Transverse colon (tissue), 4 donors: ENCODE measurements around the gene GNG7. TPM values are rescaled to one million over a fixed set of nuclear protein-coding genes. Genes with fewer than 3 reads are reported as not detected.

Experiments used
- DNase-seq: peaks from one replicate; pipeline ENCODE4 v3.0.0-alpha.2; 2019
- H3K27ac ChIP-seq, 4 donors: fragments of 200-600 bp; sonication (generic); 2 replicates each; pipeline ENCODE4 v1.5.1; 2016 to 2018; ENCODE audit warnings: inconsistent platforms in 4 of 4
- H3K27me3 ChIP-seq: fragments of 200-600 bp; sonication (generic); 2 replicates; pipeline ENCODE4 v1.5.1; 2017; ENCODE audit warnings: inconsistent platforms
- H3K36me3 ChIP-seq, 4 donors: fragments of 200-600 bp; sonication (generic); 2 replicates each; pipeline ENCODE4 v1.5.1; 2017 to 2019; ENCODE audit warnings: inconsistent platforms in 4 of 4
- H3K4me1 ChIP-seq, 4 donors: fragments of 200-600 bp; sonication (generic); 2 replicates each; pipeline ENCODE4 v1.5.1; 2017 to 2020; ENCODE audit warnings: inconsistent platforms in 4 of 4
- H3K4me3 ChIP-seq, 4 donors: fragments of 200-600 bp; sonication (generic); 1 replicate in 1 of 4; 2 replicates in 3 of 4; pipeline versions ENCODE4 v1.5.1 to v1.6.1; 2017 to 2019; ENCODE audit warnings: inconsistent platforms in 4 of 4
- H3K9me3 ChIP-seq, 2 donors: fragments of 200-600 bp; sonication (generic); 2 replicates each; pipeline ENCODE4 v1.5.1; 2017 to 2019; ENCODE audit warnings: inconsistent platforms in 2 of 2
- EP300 ChIP-seq: sonication (generic); formaldehyde crosslinking; IDR thresholded peaks from one replicate; pipeline ENCODE4 v1.6.1; 2017; ENCODE audit warnings: antibody characterized with exemption, low read depth
- POLR2A ChIP-seq: fragments of 450-650 bp; IDR thresholded peaks from one replicate; pipeline ENCODE4 v1.6.1; 2016; ENCODE audit warnings: antibody characterized with exemption, mild to moderate bottlenecking, moderate library complexity
- POLR2AphosphoS5 ChIP-seq, 3 donors: sonication (generic); formaldehyde crosslinking; IDR thresholded peaks; one replicate each; pipeline ENCODE4 v1.6.1; 2016; ENCODE audit warnings: antibody characterized with exemption in 3 of 3
- WGBS, 2 donors: methylation state at CpG; one replicate each; pipeline ENCODE4 v1.1.5; 2018; ENCODE audit warnings: low coverage in 1 of 2; 5-methylcytosine and 5-hydroxymethylcytosine counted together
- in situ Hi-C, 4 donors: fragments of 200-750 bp; cut with MboI; loops; one replicate each; pipeline versions ENCODE4 v1.15.0 to v1.15.1; 2017; ENCODE audit warnings: low sequenced_read_pairs in 3 of 4, low pct_ligation_motif_present in 1 of 4, low pct_unique_long_range_greater_than_20kb in 1 of 4
- intact Hi-C: fragments of 100-400 bp; cut with DNase I; formaldehyde crosslinking; loops from one replicate; pipeline ENCODE4 v1.15.1; 2023; ENCODE audit warnings: low total_unique reads
- total RNA-seq, 4 donors: library from RNA; depleted of rRNA; stranded (reverse); fragments of >200 nt; gene quantifications; one replicate each; pipeline ENCODE4 v1.1.0, GENCODE V29; 2016
- TF ChIP-seq, protein P1 (sequence below), 5 experiments: fragments of 200-600 bp in 3 of 5; fragments of 450-650 bp in 2 of 5; sonication (generic) in 3 of 5; IDR thresholded peaks; 1 replicate in 2 of 5; 2 replicates in 3 of 5; pipeline ENCODE4 v1.5.1; 2016 to 2017; ENCODE audit warnings: antibody characterized with exemption in 5 of 5, inconsistent platforms in 3 of 5, mild to moderate bottlenecking in 2 of 5, moderate library complexity in 1 of 5

The GNG7 gene
- total RNA-seq, 4 donors from 2014 or later = 1.6 to 13.1 (median 4.0) TPM

DNA sequence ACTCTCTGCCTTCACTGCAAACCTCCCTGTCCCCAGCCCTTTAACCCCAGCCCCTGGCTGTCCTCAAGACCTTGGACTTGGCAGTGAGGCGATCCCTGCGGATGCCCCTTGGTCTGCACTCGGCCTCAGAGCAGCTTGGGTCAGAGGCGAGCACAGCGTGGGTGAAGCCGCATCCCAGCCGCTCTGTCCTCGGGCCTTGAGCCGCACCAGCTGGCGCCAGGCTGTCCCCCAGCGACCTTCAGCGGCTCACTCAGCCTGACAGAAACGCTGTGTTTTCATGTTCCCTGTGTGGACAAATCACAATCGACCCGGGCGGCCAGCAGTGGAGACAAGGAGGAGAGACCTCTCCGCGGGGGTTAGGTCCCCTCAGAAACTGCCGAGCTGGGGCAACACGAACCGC, 52.0 kb downstream of the GNG7 start:
- Histone ChIP-seq H3K9me3 (no peaks in the 10 kb centered on the region), H3K4me1 (no peaks in the 10 kb centered on the region), H3K27ac (peak overlapping the region; percentile 4 to 44 (median 16)), H3K27me3 (no peaks in the 10 kb centered on the region), H3K4me3 (no peak overlapping the region), H3K36me3 (no peaks in the 10 kb centered on the region)
- intact Hi-C loops (no loop called here), in situ Hi-C loops (loop anchor here in 2 of 4 donors (5.0 to 25.0 kb wide), 2 partner anchors 217 to 237 kb away; partner anchors contain the start of gene ZNF556 (in 1 of the 2))
- no peak for DNase-seq
- no peak for TF ChIP-seq EP300
- TF ChIP-seq, protein P1, sequence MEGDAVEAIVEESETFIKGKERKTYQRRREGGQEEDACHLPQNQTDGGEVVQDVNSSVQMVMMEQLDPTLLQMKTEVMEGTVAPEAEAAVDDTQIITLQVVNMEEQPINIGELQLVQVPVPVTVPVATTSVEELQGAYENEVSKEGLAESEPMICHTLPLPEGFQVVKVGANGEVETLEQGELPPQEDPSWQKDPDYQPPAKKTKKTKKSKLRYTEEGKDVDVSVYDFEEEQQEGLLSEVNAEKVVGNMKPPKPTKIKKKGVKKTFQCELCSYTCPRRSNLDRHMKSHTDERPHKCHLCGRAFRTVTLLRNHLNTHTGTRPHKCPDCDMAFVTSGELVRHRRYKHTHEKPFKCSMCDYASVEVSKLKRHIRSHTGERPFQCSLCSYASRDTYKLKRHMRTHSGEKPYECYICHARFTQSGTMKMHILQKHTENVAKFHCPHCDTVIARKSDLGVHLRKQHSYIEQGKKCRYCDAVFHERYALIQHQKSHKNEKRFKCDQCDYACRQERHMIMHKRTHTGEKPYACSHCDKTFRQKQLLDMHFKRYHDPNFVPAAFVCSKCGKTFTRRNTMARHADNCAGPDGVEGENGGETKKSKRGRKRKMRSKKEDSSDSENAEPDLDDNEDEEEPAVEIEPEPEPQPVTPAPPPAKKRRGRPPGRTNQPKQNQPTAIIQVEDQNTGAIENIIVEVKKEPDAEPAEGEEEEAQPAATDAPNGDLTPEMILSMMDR (IDR thresholded peaks at IDR 0.05) = no peak
- TF ChIP-seq POLR2AphosphoS5 (IDR thresholded peaks at IDR 0.05) = no peak
- no peak for TF ChIP-seq POLR2A
- 73% methylated on average over 21 of the region's 21 CpGs; no CpG with 5 or more reads in 1 of the 2 donors for WGBS, 2 donors

DNA sequence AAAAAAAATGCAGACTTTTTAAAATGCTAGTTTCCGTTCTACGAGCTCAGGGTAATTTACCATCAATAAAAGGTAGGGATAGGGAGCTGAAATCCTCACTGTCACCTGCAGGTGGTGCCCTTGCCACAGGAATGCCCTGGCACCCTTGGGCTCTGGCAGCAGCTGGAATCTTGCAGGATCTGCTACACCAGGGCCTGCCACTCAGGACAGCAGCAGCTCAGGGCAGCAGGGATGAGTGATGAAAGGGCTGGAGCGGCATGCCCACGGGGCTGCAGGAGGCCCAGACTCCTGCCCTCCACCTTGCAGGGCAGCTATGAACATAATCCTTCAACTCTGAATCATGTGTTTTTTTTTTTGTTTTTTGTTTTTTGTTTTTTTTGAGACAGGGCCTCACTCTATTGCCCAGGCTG, 54.0 kb downstream of the GNG7 start:
- no peak for TF ChIP-seq POLR2AphosphoS5 (IDR thresholded peaks at IDR 0.05)
- TF ChIP-seq, protein P1 (IDR thresholded peaks at IDR 0.05) = peak; percentile 82 to 96 (median 83)
- Histone ChIP-seq H3K4me1 (no peaks in the 10 kb centered on the region), H3K9me3 (no peaks in the 10 kb centered on the region), H3K27ac (no peak overlapping the region), H3K36me3 (no peaks in the 10 kb centered on the region), H3K27me3 (no peaks in the 10 kb centered on the region), H3K4me3 (no peak overlapping the region)
- 35% methylated on average over 4 of the region's 4 CpGs; no CpG with 5 or more reads in 1 of the 2 donors for whole genome bisulfite sequencing, 2 donors
- intact Hi-C loops = loop anchor here (5.0 to 10.0 kb wide), 2 partner anchors 99 to 226 kb away; no protein-coding TSS in a partner anchor
- in situ Hi-C loops = loop anchor here (5.0 to 10.0 kb wide), 4 partner anchors 96 to 226 kb away; partner anchors contain the start of gene SLC39A3 (in 2 of the 4)
- DNase-seq = peak; percentile 86

DNA sequence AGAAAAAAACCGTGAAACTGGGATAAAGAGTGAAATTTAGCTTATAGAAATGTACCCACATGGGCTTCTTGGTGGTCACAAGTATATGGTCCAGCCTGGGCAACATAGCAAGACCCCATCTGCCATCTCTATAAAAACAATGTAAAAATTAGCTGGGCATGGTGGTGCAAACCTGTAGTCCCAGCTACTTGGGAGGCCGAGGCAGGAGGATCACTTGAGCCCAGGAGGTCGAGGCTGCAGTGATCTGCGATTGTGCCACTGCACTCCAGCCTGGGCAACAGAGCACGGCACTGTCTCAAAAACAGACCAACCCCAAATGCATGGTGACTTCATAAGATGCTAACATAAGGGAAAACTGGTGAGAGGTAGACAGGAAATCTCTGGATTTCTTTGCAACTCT, 54.4 kb downstream of the GNG7 start:
- Histone ChIP-seq H3K27me3 (no peaks in the 10 kb centered on the region), H3K36me3 (no peaks in the 10 kb centered on the region), H3K4me1 (no peaks in the 10 kb centered on the region), H3K4me3 (no peak overlapping the region), H3K27ac (no peak overlapping the region), H3K9me3 (no peaks in the 10 kb centered on the region)
- TF ChIP-seq, protein P1 (IDR thresholded peaks at IDR 0.05) = no peak
- no peak for TF ChIP-seq POLR2AphosphoS5 (IDR thresholded peaks at IDR 0.05)
- no peak for DNase-seq
- WGBS, 2 donors = 57 to 81% methylated on average over 2 to 5 of the region's 5 CpGs
- in situ Hi-C loops (loop anchor here (5.0 to 10.0 kb wide), 4 partner anchors 97 to 227 kb away; partner anchors contain the start of gene SLC39A3 (in 2 of the 4)), intact Hi-C loops (loop anchor here (5.0 to 10.0 kb wide), 2 partner anchors 99 to 227 kb away; no protein-coding TSS in a partner anchor)

DNA sequence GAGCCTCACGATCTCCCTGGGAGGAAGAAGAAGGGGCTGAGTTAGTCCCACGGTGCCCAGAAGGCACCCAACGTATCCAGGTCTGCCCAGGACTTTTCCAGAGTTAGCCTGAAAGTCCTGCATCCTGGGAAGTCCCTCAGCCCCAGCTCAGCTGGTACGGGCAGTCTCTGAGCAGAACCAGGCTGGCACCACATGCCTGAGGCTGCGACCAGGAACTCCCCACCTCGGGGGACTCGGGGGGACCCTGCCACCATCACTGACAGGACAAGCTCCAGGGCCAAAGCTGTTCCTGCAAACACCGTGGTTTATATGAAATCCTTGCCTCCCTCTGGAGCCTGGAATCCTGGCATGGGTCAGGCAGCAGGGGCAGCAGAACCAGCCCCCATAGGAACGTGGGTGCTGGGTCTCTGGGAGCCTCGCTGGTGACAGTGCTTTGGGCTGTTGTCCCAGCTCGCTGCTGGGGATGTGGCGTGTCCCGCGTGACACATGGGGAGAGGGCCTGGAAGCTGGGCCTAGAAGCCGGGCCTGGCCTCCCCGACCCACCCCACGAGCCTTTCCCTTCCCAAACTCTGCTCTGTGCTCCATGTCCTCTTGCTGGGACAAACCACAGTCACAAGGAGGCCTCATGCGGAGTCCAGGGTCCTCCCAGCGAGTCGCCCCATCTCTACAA, 55.5 kb downstream of the GNG7 start:
- WGBS, 2 donors = 80 to 90% methylated on average over 3 to 20 of the region's 20 CpGs
- TF ChIP-seq, protein P1 (IDR thresholded peaks at IDR 0.05) = no peak
- TF ChIP-seq EP300 = no peak
- no peak for TF ChIP-seq POLR2AphosphoS5 (IDR thresholded peaks at IDR 0.05)
- no peak for TF ChIP-seq POLR2A

More for the DNA sequence above, 55.5 kb downstream of the GNG7 start:
- H3K9me3 ChIP-seq = no peaks in the 10 kb centered on the region
- H3K4me1 ChIP-seq = no peaks in the 10 kb centered on the region
- intact Hi-C loops = loop anchor here (5.0 to 10.0 kb wide), 2 partner anchors 100 to 228 kb away; no protein-coding TSS in a partner anchor
- H3K36me3 ChIP-seq = no peaks in the 10 kb centered on the region
- no peak for DNase-seq
- in situ Hi-C loops = loop anchor here (5.0 to 10.0 kb wide), 4 partner anchors 98 to 228 kb away; partner anchors contain the start of gene SLC39A3 (in 2 of the 4)
- H3K27ac ChIP-seq = no peak overlapping the region
- H3K4me3 ChIP-seq = no peak overlapping the region
- H3K27me3 ChIP-seq = no peaks in the 10 kb centered on the region
